GM12874 (cell line): Measurements from ENCODE around the gene PPP3CA.

ENCODE experiments used
- CTCF ChIP-seq: IDR thresholded peaks from 2 replicates; pipeline ENCODE4 v1.5.1; 2011; ENCODE audit warnings: low read depth, mild to moderate bottlenecking, control low read depth, low read length, moderate library complexity; ENCODE audit not compliant: insufficient read depth

The PPP3CA gene

GRCh38 chr4:101295691-101296090, 51.6 kb downstream of the PPP3CA start:
- no peak for TF ChIP-seq CTCF

DNA sequence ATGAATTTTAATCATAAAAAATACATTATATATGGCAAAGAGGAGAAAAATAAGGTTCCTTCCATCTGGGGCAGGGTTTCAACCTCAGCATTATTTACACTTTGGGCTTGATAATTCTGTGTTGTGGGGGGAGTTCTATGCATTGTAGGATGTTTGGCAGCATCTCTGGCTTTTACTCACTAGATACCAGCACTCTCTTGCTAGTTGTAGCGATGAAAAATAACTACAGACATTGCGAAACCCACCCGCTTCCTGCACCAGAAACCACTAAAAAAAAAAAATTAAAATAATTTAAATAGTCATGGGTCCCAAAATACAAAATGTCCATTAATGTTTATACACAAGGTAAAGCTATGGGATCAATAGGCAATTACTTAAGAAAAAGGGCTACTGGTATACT, 52.7 kb downstream of the PPP3CA start:
- no peak for TF ChIP-seq CTCF

GRCh38 chr4:101292901-101293300, 54.4 kb downstream of the PPP3CA start:
- no peak for TF ChIP-seq CTCF

- no peak for TF ChIP-seq CTCF
Observed at GRCh38 chr4:101292214-101292613, 55.1 kb downstream of the PPP3CA start.

DNA sequence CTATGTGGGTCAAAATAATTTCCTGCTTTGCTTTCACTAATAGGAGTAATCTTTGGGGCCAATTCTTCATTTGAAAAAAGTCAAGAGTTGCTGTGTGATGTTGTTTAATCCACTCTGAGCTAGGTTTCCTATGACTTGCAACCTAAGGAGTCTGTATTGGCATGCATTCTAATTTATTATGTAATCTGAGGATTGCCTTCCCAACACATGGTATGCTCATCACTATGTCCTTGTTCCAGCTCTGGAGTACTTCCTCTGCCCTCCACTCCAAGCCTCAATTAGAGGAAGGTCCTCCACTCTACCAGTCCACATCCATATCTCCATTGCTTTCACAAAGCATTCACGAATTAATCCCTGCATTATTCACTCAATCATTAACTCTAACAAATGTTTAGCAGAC, 56.1 kb downstream of the PPP3CA start:
- TF ChIP-seq CTCF, result no peak

DNA sequence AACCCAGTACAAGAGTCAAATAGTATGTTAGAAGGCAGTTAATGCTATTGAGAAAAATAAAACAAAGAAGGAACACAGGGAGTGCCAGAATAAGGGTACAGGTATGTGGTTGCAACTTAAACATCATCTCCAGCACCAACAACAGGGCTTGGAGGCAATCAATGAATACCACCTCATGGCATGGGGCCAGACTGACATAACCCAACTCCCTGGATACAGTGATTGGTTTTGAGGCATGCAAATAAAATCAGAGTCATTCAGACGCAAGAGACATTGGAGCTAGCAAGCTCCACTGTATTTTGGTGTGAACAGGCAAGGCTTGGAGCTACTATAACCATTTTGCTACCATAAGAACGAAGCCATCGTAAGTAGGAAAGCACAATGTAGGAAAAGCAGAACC, 56.7 kb downstream of the PPP3CA start:
- no peak for TF ChIP-seq CTCF

- no peak for TF ChIP-seq CTCF
Observed at GRCh38 chr4:101289306-101289705, 58.0 kb downstream of the PPP3CA start.

DNA sequence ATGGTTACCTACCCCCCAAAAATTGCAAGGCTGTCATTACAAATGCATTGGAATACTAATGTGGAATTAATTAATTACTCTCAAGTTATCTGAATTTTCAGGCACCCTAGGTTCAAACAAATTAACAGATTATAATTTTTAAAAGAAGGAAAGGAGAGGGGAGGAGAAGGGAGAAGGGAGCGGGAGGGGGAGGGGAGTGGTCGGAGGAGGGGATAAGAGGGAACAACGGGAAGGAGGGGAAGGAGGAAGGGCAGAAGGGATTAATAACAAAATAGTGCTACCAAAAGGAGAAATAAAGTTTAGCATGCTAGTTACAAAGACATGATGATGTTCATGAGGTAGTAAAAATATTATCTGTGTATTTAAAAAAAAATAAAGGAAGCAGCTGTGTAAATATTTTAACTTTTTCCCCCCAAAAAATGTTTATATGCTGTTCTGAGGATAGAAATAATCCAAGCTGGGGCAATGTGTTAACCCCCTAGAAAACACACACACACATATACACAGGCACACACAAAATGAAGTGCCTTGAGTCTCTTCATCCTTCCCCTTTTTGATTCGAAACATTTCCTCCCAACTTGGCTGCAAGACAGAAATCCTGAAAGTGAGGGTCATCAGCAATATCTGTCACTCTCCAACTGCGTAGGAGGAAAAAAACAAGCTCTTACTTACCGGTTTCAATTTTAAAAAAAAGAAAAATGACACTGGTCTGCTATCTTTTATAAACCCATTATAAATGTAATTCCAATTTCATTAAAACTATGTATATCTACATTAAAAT, 58.8 kb downstream of the PPP3CA start:
- TF ChIP-seq CTCF, result no peak
